GM18502 (cell line): ENCODE data around the gene DYNC1LI1.
"Not testable (repeated sequence)": the region's sequence is repeated elsewhere in the genome, so short reads cannot be mapped to it uniquely, and the experiment has no call there.

ENCODE experiments used
- ATAC-seq: cut with Tn5 transposase; IDR thresholded peaks from one replicate; pipeline ENCODE4 v1.9.1; 2021; ENCODE audit warnings: mild to moderate bottlenecking; ENCODE audit not compliant: unreplicated experiment, poor library complexity

The DYNC1LI1 gene

DNA sequence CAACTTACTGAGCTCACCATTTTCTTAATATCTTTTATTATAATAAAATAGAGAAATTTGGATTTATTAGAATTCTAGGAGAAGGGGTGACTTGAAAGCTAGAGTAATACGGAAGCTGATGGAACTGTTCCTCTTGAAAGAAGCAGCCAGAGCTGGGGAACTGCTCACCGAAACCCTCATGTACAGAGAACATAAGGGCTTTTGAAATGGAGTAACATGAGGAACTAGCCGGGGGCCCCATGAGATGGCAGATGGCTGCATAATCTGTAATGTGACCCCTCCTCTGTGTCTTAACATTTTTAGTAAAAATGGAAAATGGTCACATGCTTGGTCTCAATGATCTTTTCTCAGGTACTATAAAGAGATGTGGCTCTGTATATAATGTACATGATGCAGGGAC lies 15.7 kb upstream of the DYNC1LI1 start:
- ATAC-seq: no peak

DNA sequence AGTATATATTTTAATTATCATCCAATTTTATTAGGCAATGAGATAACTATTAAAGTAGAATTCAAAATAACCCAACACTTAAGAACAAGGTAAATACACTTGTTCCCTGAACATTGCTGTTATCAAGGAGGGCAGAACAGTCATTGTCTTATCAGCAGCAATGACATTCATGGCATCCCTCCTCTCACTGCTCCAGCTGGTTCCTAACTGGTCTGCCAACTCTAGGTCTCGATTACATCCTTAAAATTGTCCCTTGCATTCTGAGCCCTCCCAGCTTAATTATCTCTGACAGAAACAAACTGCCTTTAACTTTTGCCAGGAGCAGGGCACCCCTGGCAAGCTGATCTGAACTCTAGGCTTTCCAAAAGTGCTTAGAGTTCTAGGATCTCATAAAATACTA lies 14.0 kb upstream of the DYNC1LI1 start:
- no peak for ATAC-seq

DNA sequence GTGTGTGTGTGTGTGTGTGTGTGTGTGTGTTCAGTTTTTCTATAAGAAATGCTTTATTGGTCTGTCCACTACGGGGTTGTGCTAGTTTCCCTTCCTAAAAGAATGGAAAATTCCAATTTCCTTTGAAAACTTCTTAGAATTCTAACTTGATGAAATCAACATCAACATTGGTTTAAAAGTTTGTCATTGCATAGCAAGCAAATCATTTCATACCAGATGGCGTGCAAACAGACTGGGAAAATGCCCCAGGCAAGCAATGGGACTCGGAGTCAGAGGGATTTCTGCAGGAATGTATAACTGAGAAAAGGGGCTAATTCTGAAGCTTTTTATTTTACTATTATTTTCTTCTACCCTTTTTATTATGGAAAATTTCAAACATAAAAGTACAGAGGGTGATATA lies 13.1 kb upstream of the DYNC1LI1 start:
- no peak for ATAC-seq

DNA sequence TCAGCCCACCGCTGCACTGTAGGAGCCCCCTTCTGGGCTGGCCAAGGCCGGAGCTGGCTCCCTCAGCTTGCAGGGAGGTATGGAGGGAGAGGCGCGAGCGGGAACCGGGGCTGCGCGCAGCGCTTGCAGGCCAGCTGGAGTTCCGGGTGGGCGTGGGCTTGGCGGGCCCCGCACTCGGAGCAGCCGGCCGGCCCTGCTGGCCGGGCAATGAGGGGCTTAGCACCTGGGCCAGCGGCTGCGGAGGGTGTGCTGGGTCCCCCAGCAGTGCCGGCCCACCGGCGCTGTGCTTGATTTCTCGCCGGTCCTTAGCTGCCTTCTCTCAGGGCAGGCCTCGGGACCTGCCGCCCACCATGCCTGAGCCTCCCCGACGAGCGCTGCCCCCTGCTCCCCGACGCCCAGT lies 8.0 kb upstream of the DYNC1LI1 start:
- not testable (repeated sequence) for ATAC-seq

DNA sequence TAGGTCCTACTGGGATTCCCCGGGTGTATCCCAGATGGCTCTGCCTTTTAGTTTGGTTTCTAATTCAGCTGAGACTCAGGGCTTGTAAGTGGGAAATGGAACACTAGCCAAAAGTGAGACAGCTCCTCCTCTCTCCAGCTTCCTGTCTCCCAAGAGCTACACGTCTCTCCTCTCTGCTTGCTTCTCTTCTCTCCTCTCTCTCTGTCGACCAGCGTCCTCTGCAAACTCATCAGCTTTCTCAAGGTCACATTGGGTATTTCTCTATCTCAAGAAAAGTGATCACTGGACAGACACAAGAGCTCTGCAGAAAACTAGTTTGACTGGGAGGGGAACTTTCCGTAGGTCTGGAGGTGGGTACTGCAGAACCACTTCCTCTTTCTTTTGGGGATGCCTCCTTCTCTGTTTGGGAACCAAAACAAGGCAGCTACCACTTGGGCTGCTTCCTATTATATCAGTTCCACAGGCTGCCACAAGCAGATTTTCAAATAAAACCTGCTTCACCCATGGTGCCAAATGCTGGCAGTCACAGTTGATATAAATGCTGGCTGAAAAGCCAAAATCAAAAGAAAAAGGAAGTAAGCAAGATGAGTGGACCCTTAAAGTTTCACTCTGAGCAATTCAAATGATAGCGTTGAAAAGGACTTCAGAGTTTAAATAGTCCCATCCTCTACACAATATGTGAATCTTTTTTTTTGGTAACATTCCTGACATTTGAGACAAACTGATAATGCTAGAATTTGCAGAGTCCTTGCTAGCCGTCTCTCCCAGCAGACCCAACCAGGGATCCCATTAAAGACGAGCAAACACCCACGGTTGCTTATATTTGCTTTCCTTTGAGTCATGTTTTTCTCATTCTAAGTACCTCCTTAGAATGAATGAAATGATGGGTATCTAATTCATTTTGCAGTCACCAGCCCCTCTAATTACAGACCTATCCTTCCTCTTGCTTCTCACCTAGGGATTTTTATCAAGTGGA lies 7.2 kb upstream of the DYNC1LI1 start:
- ATAC-seq: peak; percentile 97

DNA sequence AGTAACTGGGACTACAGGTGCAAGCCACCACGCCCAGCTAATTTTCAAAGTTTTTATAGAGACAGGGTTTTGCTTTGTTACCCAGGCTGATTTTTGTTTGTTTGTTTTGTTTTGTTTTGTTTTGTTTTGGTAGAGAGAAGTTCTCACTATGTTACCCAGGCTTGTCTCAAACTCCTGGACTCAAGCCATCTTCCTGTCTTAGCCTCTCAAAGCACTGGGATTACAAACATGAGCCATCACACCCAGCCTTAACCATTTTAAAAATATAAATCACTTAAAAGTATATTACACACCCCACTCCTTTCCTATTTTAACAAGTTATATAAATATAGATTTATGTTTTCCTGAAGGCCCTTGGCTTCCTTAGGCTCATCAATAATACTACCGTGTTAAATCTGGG lies 6.5 kb upstream of the DYNC1LI1 start:
- no peak for ATAC-seq

DNA sequence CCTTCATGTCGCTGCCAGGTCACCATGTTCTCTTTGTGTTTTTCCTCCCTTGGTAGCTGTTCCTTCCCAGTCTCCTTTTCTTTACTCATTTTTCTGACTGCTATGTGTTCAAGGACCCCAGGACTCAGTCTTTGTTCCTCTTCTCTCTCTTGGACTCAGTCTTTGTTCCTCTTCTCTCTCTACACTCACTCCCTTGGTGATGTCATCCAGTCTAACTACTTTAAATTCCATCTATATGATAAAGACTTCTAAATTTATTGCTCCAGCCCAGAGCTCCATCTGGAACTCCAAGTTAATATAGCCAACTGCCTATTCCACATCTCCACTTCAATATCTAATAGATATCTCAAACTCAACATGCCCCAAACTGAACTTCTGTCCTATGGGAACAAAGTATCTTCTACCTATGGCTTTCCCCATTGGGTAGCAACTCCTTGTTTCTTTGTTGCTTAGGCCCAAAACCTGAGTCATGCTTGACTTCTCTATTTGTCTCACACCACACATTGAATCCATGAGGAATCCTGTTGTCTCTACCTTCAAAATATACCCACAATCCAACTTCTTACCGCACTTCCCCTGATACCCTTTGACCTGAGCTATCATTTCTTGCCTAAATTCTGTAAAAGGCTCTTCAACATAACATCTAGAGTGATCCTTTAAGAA lies 4.9 kb upstream of the DYNC1LI1 start:
- ATAC-seq: no peak

DNA sequence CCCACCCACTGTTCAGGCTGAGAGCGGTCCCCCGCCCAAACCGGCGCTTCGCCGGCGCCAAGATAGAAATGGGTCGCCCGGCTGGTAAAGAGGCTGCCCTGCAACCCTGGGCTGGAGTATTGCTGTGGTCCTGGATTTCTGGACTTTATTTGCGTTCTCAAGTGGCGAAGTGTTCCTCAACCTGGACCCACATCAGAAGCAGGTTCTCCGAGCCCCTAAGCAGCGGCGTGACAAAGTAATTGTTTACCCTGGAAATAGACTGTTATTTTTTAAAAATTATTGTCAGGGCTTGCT lies 481 bp upstream of the DYNC1LI1 start:
- peak; percentile 38 for ATAC-seq

DNA sequence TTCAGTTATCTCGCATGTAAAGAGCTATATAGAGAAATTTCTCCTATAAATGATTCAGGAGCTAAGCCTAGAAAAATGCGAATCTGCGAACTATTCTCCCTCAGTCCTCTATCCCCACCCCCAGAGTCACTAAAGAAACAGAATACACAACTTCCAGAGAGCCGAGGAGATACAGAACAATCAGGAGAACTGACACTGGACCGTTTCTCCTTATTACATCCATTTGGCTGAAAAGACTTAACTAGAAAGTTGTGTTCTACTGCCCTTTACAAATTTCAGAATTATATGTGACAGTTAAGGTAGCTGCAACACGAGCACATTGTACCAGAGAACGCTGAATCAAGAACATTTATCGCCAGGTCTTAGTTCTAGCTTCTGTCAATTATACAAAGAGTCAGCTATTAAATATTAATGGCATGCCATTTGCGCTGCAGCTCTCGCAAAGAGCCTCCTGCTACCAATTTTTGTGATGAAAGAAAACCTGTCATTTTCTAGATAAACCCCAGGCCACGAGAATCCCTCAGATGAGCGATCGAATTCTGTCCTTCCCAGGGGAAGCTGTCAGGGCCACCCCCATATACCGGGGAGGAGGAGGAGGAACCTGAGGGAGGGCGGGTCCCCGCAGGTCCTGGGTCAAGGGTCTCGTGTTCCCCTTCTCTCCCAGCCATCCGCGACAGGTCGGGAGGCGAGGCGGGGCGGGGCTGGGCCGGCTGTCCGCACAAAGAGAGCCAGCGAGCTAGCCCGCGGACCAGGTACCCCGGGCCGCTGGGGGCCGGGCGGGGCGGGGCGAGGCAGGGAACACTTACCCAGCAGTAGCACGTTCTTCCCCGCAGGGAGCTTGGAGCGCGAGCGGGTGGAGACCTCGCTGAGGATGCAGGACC lies 878 bp downstream of the DYNC1LI1 start:
- ATAC-seq: peak; percentile 59

DNA sequence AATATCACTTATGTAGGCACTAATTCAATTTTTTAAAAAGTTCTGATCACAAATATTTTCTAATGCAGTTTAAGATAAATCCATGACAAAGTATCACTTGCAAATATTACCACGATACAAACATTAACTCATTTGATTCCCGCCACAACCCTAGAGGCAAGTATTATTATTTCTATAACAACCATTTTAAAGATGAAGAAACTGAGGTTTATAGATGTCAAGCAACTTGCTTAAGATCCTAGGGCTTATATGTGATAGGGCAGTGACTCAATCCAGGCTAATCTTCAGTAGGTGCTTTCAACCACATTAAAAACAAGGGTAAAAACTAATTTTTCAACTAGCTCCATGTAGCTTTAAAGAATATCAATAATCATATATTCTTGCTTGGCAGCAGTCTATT lies 1.7 kb downstream of the DYNC1LI1 start:
- ATAC-seq: no peak

DNA sequence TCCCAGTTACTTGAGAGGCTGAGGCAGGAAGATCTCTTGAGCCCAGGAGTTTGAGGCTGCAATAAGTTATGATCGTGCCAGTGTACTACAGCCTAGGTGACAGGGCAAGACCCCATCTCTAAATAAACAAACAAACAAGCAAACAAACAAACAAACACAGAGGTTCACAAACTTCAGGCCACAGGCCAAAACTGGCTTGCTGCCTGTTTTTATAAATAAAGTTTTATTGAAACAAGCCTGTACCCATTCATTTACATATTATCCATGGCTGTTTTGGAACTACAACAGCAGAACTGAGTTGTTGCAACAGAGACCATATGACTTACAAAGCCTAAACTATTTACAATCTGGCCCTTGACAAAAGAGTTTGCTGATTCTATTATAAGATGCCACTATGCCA lies 6.5 kb downstream of the DYNC1LI1 start:
- ATAC-seq: no peak

DNA sequence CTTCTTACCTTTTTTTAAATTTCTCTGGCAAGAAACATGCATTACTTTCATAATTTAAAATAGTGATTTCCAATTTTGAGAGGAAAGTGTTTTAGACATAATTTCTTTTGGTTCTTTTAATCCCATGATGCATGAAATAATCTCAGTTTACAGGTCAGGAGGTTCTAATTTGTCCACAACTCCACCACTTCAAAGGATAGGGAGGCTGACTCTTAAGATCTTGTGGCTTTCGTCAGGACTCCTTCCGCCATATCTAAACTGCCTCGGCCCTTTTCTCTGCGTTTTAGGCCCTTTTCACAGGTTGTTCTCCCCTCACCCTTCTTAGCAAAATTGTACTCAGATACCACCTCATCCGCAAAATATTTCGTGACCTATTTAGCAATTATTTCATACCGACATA lies 8.0 kb downstream of the DYNC1LI1 start:
- no peak for ATAC-seq

DNA sequence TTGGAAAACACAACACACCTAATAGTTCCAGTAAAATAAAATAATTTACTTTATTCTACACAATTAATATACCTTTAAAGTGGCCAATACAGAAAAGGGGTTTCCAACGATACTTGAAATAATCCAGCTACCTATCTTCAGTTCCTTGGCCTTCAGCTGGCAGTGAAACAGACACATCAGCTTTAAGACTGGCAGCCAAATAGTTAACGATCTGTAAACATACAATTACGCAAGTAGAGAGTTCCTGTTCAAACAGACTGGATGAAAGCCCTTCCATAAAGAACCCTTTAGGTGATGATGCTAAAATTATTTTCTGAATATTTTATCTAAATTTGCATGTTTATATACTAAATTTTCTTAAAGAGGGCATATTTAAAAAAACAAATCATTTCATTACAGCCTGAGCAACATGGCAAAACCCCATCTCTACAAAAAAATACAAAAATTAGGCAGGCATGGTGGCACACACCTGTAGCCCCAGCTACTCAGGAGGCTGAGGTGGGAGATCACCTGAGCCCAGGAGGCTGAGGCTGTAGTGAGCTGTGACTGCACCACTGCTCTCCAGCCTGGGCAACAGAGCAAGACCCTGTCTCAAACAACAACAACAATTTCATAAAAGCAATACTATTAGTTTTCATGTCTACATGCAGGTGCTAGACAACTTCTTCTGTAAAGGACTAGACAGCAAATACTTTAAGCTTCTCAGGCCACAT lies 12.9 kb downstream of the DYNC1LI1 start:
- no peak for ATAC-seq

DNA sequence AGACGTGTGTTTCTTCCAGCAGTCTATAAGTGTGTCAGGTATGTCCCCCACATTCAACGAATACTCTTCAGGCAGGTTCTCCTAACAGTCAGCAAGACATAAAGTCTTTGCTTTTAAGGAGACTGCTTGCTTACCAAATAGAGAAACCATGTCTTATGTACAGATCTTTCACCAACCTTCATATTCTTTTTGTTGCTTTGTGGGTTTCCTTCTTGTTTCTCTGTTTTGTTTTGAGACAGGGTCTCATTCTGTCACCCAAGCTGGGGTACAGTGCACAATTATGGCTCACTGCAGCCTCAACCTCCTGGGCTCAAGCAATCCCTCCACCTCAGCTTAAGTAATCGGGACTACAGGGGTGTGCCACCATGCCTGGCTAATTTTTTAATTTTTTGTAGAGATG lies 14.3 kb downstream of the DYNC1LI1 start:
- no peak for ATAC-seq

DNA sequence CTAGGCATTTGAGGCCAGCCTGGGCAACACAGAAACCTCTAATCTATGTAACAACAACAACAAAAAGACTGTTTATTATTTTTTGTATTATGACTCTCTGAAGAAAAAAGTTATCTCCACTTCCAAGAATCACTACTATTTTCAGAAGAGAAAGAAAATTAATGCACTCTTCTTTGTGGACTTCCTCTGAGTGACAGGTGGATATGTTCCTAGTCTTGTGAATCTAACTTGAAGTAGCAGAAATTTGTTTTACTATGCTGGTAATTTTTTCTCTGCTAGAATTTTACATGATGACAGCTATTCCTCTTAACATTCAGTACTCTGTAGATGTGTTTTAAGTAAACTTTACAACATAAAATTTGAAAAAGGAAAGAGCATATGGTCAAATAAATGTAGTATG lies 16.7 kb downstream of the DYNC1LI1 start:
- no peak for ATAC-seq

DNA sequence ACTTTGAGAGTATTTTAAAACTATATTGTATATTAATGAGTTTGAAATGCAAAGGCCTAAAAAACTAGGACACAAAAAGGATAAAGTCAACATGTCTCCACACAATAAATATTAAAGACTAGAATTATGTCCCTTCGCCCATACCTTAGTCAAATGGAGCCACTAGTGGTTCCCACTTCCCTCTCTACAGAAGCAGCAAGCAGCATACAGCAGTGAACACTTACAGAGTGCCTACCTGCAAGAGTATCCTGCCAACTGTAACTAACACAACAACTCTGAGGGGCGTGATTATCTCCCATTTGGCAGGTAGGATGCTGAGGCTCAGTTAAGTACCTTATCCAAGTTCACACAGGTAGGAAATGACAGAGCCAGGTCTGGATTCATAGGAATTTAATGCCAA lies 17.2 kb downstream of the DYNC1LI1 start:
- no peak for ATAC-seq

DNA sequence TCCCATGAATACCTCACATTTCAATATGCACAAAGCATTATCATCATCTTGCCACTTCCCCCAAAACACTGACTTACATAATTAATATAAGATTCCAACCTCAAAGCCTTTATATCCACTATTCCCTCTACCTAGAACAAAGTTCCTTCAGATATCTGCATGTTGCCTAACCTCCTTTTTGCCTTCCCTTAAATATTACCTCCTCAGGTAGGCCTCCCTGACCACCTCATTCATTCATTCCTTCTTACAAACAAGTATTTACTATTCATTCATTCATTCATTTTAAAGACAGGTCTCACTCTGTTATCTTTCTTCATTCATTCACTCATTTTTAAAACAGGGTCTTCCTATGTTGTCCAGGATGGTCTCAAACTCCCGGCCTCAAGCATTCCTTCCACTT lies 18.6 kb downstream of the DYNC1LI1 start:
- no peak for ATAC-seq

DNA sequence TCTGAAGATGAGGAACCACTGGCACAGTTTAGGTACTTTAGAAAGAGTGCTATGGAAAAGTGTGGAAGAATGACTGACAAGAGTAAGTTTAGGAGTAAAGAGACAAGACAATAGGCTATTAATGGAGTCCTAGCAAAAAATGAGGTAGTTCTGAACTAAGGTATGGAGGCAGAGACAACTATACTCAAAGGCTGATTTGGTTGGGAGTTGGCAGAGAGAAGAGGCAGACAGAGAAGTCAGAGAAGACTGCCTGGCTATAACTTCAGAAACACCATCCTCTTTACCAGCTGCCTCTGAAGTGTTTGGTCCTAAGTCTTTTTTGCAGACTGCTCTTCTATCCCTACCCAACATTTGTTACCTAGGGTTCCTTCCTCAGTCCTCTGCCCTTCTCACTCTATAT lies 19.2 kb downstream of the DYNC1LI1 start:
- no peak for ATAC-seq

DNA sequence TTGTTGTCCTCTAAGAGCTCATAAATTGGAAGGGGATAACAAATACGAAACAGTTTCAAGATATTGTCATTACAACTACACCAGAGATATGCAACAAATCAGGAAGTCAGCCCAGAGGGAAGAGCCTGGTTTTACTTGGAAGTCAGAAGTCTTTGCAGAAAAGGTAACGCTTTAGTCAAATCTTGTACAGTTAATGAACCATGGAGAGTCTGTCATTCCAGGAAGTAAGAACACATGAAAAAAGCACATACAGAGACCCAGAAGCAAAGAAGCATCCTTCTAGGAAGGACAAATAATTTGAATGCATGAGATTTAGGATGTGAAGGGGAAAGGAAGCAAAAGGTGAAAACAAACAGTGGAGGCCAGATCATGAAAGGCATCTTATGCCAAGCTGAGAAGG lies 19.6 kb downstream of the DYNC1LI1 start:
- ATAC-seq: no peak

DNA sequence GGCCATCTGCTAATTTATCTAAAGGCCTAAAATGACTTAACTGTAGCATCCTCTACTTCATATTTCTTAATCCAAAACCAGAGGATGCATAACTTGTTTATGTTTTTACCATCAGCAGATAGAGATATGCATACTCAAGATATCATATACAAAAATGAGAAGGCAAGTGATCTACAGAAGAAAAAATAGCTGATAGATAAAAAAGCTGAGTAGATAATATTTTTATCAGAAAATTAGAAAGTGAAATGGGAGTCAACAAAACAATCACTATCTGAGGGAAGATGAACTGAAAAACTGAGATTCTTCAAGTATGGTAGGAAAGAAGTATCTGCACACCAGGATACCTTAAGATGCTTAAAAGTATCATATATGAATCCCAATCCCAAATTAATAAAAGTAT lies 25.4 kb downstream of the DYNC1LI1 start:
- no peak for ATAC-seq
